HepG2 (cell line): ENCODE results near the gene COPS3. TPM values are rescaled to one million over a fixed set of nuclear protein-coding genes. Genes with fewer than 3 reads are reported as not detected.

Experiments used
- AKNA ChIP-seq: sonication (generic); formaldehyde crosslinking; IDR thresholded peaks from 2 replicates; pipeline ENCODE4 v1.4.0; 2020; ENCODE audit warnings: missing genetic modification reagents, borderline replicate concordance
- DNMT3B ChIP-seq: conservative IDR thresholded peaks from 2 replicates; pipeline ENCODE4 v1.6.1; 2016; ENCODE audit warnings: missing biosample characterization, control low read depth
- ELF3 ChIP-seq: IDR thresholded peaks from 2 replicates; pipeline ENCODE4 v1.6.1; 2016; ENCODE audit warnings: missing genetic modification reagents, missing compliant biosample characterization
- FOXA3 ChIP-seq: IDR thresholded peaks from 2 replicates; pipeline ENCODE4 v1.6.1; 2016; ENCODE audit warnings: missing genetic modification reagents, missing compliant biosample characterization
- GABPA ChIP-seq, 2 experiments: IDR thresholded peaks; 2 replicates each; pipeline ENCODE4 v1.6.1; 2011 to 2016; ENCODE audit warnings: low read depth in 2 of 2, low read length in 1 of 2, missing biosample characterization in 1 of 2, missing genetic modification characterization in 1 of 2
- GATA4 ChIP-seq: sonication (generic); IDR thresholded peaks from 2 replicates; pipeline ENCODE4 v1.6.1; 2016; ENCODE audit warnings: antibody characterized with exemption, low read depth, borderline replicate concordance
- GATAD2A ChIP-seq: IDR thresholded peaks from 2 replicates; pipeline ENCODE4 v1.6.1; 2016
- HOXD1 ChIP-seq: sonication (generic); formaldehyde crosslinking; IDR thresholded peaks from 2 replicates; pipeline ENCODE4 v1.5.0; 2020; ENCODE audit warnings: missing genetic modification reagents
- KMT2A ChIP-seq: sonication (generic); formaldehyde crosslinking; IDR thresholded peaks from 2 replicates; pipeline ENCODE4 v1.4.0; 2020; ENCODE audit warnings: missing genetic modification reagents
- MIER3 ChIP-seq: IDR thresholded peaks from 2 replicates; pipeline ENCODE4 v1.6.1; 2016; ENCODE audit warnings: missing compliant biosample characterization, borderline replicate concordance
- ONECUT2 ChIP-seq: sonication (generic); formaldehyde crosslinking; IDR thresholded peaks from 2 replicates; pipeline ENCODE4 v1.4.0; 2020; ENCODE audit warnings: missing genetic modification reagents
- RAD21 ChIP-seq: fragments of 450-650 bp; formaldehyde crosslinking; IDR thresholded peaks from 2 replicates; pipeline ENCODE4 v1.5.0; 2020; ENCODE audit warnings: mild to moderate bottlenecking
- RERE ChIP-seq: IDR thresholded peaks from 2 replicates; pipeline ENCODE4 v1.6.1; 2016; ENCODE audit warnings: low read depth, missing genetic modification reagents, missing compliant biosample characterization
- SKIL ChIP-seq: sonication (generic); formaldehyde crosslinking; IDR thresholded peaks from 2 replicates; pipeline ENCODE4 v1.8.0; 2022; ENCODE audit warnings: missing genetic modification reagents, mild to moderate bottlenecking, moderate library complexity, borderline replicate concordance
- SP2 ChIP-seq: sonication (generic); formaldehyde crosslinking; IDR thresholded peaks from 2 replicates; pipeline ENCODE4 v1.5.1; 2020; ENCODE audit warnings: mild to moderate bottlenecking, missing genetic modification reagents
- ZNF598 ChIP-seq: sonication (generic); formaldehyde crosslinking; IDR thresholded peaks from 2 replicates; pipeline ENCODE4 v1.5.1; 2020; ENCODE audit warnings: mild to moderate bottlenecking, missing genetic modification reagents, borderline replicate concordance
- ZNF605 ChIP-seq: sonication (generic); formaldehyde crosslinking; IDR thresholded peaks from 2 replicates; pipeline ENCODE4 v1.8.0; 2022; ENCODE audit warnings: mild to moderate bottlenecking, missing genetic modification reagents
- polyA plus RNA-seq, 8 experiments: library from polyadenylated mRNA; depleted of rRNA in 3 of 8; stranded (reverse) in 7 of 8; unstranded in 1 of 8; fragments of >200 nt; fragmentation: Illumina TruSeq in 4 of 8; extraction: Trizol in 4 of 8; gene quantifications; 2 replicates each; pipeline versions ENCODE4 v1.2.1 to v1.2.3, GENCODE V29; 2011 to 2016; ENCODE audit warnings: low read depth in 4 of 8, missing spikeins in 1 of 8, mixed read lengths in 1 of 8; ENCODE audit not compliant: insufficient read depth in 1 of 8
- total RNA-seq, 5 experiments: library from RNA; depleted of rRNA; stranded (reverse); fragments of >200 nt; fragmentation: Illumina TruSeq; extraction: Trizol; gene quantifications; 2 replicates each; pipeline ENCODE4 v1.2.3, GENCODE V29; 2016; ENCODE audit warnings: low read depth in 1 of 5

Gene COPS3
- total and polyA plus RNA-seq, 2 of the 13 experiments (the other 11 are each of a cell fraction or from before 2014, with no cell fraction given): 46.3 to 103 TPM

- no peak for TF ChIP-seq KMT2A (CRISPR knock-in tag)
- TF ChIP-seq ELF3: 0 out of 2 replicates have a peak, but pooled peaks have one; percentile 35
- no peak for TF ChIP-seq DNMT3B
- no peak for TF ChIP-seq ZNF598 (CRISPR knock-in tag)
- TF ChIP-seq ONECUT2 (CRISPR knock-in tag): no peak
- TF ChIP-seq SP2 (CRISPR knock-in tag): no peak
- no peak for TF ChIP-seq AKNA (CRISPR knock-in tag)
- TF ChIP-seq RAD21 (CRISPR knock-in tag): peak; percentile 63
- no peak for TF ChIP-seq ZNF605 (CRISPR knock-in tag)
- 0 out of 2 replicates have a peak, but pooled peaks have one; percentile 16 for TF ChIP-seq GATAD2A (CRISPR knock-in tag)
- no peak for TF ChIP-seq FOXA3 (CRISPR knock-in tag)
- no peak for TF ChIP-seq GABPA (IDR thresholded peaks at IDR 0.05; ENCODE audit: low read depth, low read length)
- TF ChIP-seq GABPA (CRISPR knock-in tag; IDR thresholded peaks at IDR 0.05; ENCODE audit: low read depth): no peak
- no peak for TF ChIP-seq HOXD1 (CRISPR knock-in tag)
- no peak for TF ChIP-seq GATA4
- TF ChIP-seq SKIL (CRISPR knock-in tag): no peak
- no peak for TF ChIP-seq RERE (CRISPR knock-in tag)
- TF ChIP-seq MIER3 (CRISPR knock-in tag): no peak
Observed at GRCh38 chr17:17313350-17313991, 32.4 kb upstream of the COPS3 start (continued).
